Stimulated activated CD4-positive, alpha-beta T cell treated with anti-CD3 and anti-CD28 coated beads, Interleukin-15, amount 100 ng/mL, for 24 hours (primary cell): ENCODE results near the gene FHAD1.

Source experiments
- DNase-seq: peaks from one replicate; pipeline ENCODE4 v3.0.0-alpha.2; 2020

FHAD1 gene

GRCh38 chr1:15309687-15310086 lies 62.7 kb downstream of the FHAD1 start:
- no peak for DNase-seq

GRCh38 chr1:15310544-15310943 lies 63.5 kb downstream of the FHAD1 start:
- DNase-seq: no peak

- no peak for DNase-seq
These were observed 64.2 kb downstream of the FHAD1 start for GRCh38 chr1:15311122-15311822.

- no peak for DNase-seq
These were observed 64.9 kb downstream of the FHAD1 start for GRCh38 chr1:15311880-15312279.

- DNase-seq: no peak
These were observed 65.8 kb downstream of the FHAD1 start for GRCh38 chr1:15312626-15313411.

- DNase-seq: no peak
These were observed 67.6 kb downstream of the FHAD1 start for GRCh38 chr1:15314328-15315281.

- no peak for DNase-seq
These were observed 68.8 kb downstream of the FHAD1 start for GRCh38 chr1:15315815-15316214.

GRCh38 chr1:15316510-15316909 lies 69.5 kb downstream of the FHAD1 start:
- DNase-seq: no peak

GRCh38 chr1:15320267-15320666 lies 73.2 kb downstream of the FHAD1 start:
- DNase-seq: no peak

GRCh38 chr1:15321601-15322000 lies 74.6 kb downstream of the FHAD1 start:
- DNase-seq: no peak

GRCh38 chr1:15322648-15323350 lies 75.8 kb downstream of the FHAD1 start:
- peak; percentile 35 for DNase-seq

GRCh38 chr1:15323351-15323988 lies 76.4 kb downstream of the FHAD1 start:
- peak; percentile 78 for DNase-seq

GRCh38 chr1:15323989-15324868 lies 77.2 kb downstream of the FHAD1 start:
- DNase-seq: no peak

GRCh38 chr1:15324869-15325335 lies 77.9 kb downstream of the FHAD1 start:
- DNase-seq: no peak

- no peak for DNase-seq
These were observed 78.5 kb downstream of the FHAD1 start for GRCh38 chr1:15325375-15326085.

- no peak for DNase-seq
These were observed 79.9 kb downstream of the FHAD1 start for GRCh38 chr1:15326691-15327588.

GRCh38 chr1:15328351-15329103 lies 81.5 kb downstream of the FHAD1 start:
- DNase-seq: peak; percentile 17

- no peak for DNase-seq
These were observed 82.2 kb downstream of the FHAD1 start for GRCh38 chr1:15329104-15329820.
